D341Med (cell line): ENCODE results near the gene USP6NL.

Experiments used
- DNase-seq: peaks from one replicate; pipeline ENCODE4 v3.0.0; 2012; ENCODE audit warnings: low spot score

Gene USP6NL

GRCh38 chr10:11616021-11616420 lies 4.6 kb upstream of the USP6NL start:
- no peak for DNase-seq

GRCh38 chr10:11615396-11615795 lies 3.9 kb upstream of the USP6NL start:
- DNase-seq = no peak

- DNase-seq = no peak
Measured at GRCh38 chr10:11612021-11613001, 861 bp upstream of the USP6NL start.

- no peak for DNase-seq
Measured at GRCh38 chr10:11610826-11611247, 613 bp downstream of the USP6NL start.

- no peak for DNase-seq
Measured at GRCh38 chr10:11610166-11610825, 1.2 kb downstream of the USP6NL start.

- DNase-seq = no peak
Measured at GRCh38 chr10:11609492-11610093, 1.9 kb downstream of the USP6NL start.

- no peak for DNase-seq
Measured at GRCh38 chr10:11609052-11609451, 2.4 kb downstream of the USP6NL start.

- no peak for DNase-seq
Measured at GRCh38 chr10:11608159-11609013, 3.1 kb downstream of the USP6NL start.

GRCh38 chr10:11605807-11606408 lies 5.5 kb downstream of the USP6NL start:
- DNase-seq = no peak

- DNase-seq = no peak
Measured at GRCh38 chr10:11604865-11605650, 6.4 kb downstream of the USP6NL start.

GRCh38 chr10:11603741-11604140 lies 7.7 kb downstream of the USP6NL start:
- no peak for DNase-seq

GRCh38 chr10:11602919-11603523 lies 8.4 kb downstream of the USP6NL start:
- no peak for DNase-seq

GRCh38 chr10:11602358-11602757 lies 9.1 kb downstream of the USP6NL start:
- DNase-seq = no peak

- no peak for DNase-seq
Measured at GRCh38 chr10:11601670-11602069, 9.8 kb downstream of the USP6NL start.

- no peak for DNase-seq
Measured at GRCh38 chr10:11600280-11600679, 11.2 kb downstream of the USP6NL start.

GRCh38 chr10:11598712-11599397 lies 12.6 kb downstream of the USP6NL start:
- DNase-seq = no peak

- no peak for DNase-seq
Measured at GRCh38 chr10:11597470-11597869, 14.0 kb downstream of the USP6NL start.

GRCh38 chr10:11595395-11595692 lies 16.1 kb downstream of the USP6NL start:
- no peak for DNase-seq

GRCh38 chr10:11594589-11595394 lies 16.7 kb downstream of the USP6NL start:
- no peak for DNase-seq
